ENCODE measurements around the gene TRPV6.

- TF ChIP-seq CTCF (conservative IDR thresholded peaks at IDR 0.05 in 1 of 2, IDR thresholded peaks at IDR 0.05 in 1 of 2; ENCODE audit: low read depth in 1 of 2, low read length in 2 of 2) (no peak), EZH2 (IDR thresholded peaks at IDR 0.05; ENCODE audit: low read length, missing control alignments) (no peak)
Observed at GRCh38 chr7:142869434-142869833, 16.1 kb downstream of the TRPV6 start.

Measured in fibroblast of lung (primary cell).